Fibroblast of lung (primary cell): ENCODE data around the gene IL17REL. TPM values are rescaled to one million over a fixed set of nuclear protein-coding genes. Genes with fewer than 3 reads are reported as not detected.

ENCODE experiments used
- DNase-seq, 2 donors: peaks; one replicate each; pipeline versions ENCODE4 v3.0.0 to v3.0.0-alpha.2; 2010; ENCODE audit warnings: low read depth in 2 of 2
- H2AFZ ChIP-seq: 2 replicates; pipeline ENCODE4 v1.5.1; 2012; ENCODE audit warnings: low read length, control low read depth, inconsistent platforms
- H3K27ac ChIP-seq: 2 replicates; pipeline ENCODE4 v1.5.1; 2011; ENCODE audit warnings: low read length, control low read depth; ENCODE audit not compliant: insufficient read depth
- H3K27me3 ChIP-seq: 2 replicates; pipeline ENCODE4 v1.5.1; 2011; ENCODE audit warnings: mild to moderate bottlenecking, low read length; ENCODE audit not compliant: control insufficient read depth, insufficient read depth
- H3K36me3 ChIP-seq: 2 replicates; pipeline ENCODE4 v1.5.1; 2011; ENCODE audit warnings: low read length; ENCODE audit not compliant: control insufficient read depth, insufficient read depth
- H3K4me1 ChIP-seq: 2 replicates; pipeline ENCODE4 v1.5.1; 2011; ENCODE audit warnings: low read length; ENCODE audit not compliant: control insufficient read depth, insufficient read depth; ENCODE audit errors: extremely low read depth
- H3K4me2 ChIP-seq: 2 replicates; pipeline ENCODE4 v1.5.1; 2011; ENCODE audit warnings: low read length, control low read depth; ENCODE audit not compliant: insufficient read depth; ENCODE audit errors: extremely low read depth
- H3K4me3 ChIP-seq, 4 experiments: fragments of 200-600 bp in 1 of 4; sonication (generic) in 1 of 4; replicated peaks in 1 of 4; 2 replicates each; pipeline ENCODE4 v1.5.1; 2011 to 2016; ENCODE audit warnings: low read length in 4 of 4, low read depth in 3 of 4, mild to moderate bottlenecking in 3 of 4, control low read depth in 2 of 4, inconsistent platforms in 1 of 4, mixed read lengths in 1 of 4; ENCODE audit not compliant: insufficient read depth in 1 of 4; ENCODE audit errors: control extremely low read depth in 1 of 4
- H3K79me2 ChIP-seq: 2 replicates; pipeline ENCODE4 v1.5.1; 2012; ENCODE audit warnings: mild to moderate bottlenecking, low read length, inconsistent platforms; ENCODE audit not compliant: control insufficient read depth, insufficient read depth
- H3K9ac ChIP-seq: 2 replicates; pipeline ENCODE4 v1.5.1; 2011; ENCODE audit warnings: mild to moderate bottlenecking, low read length, control low read depth; ENCODE audit not compliant: insufficient read depth
- H3K9me3 ChIP-seq: 2 replicates; pipeline ENCODE4 v1.5.1; 2012; ENCODE audit warnings: low read depth, low read length; ENCODE audit not compliant: control insufficient read depth, insufficient read depth
- H4K20me1 ChIP-seq: 2 replicates; pipeline ENCODE4 v1.5.1; 2011; ENCODE audit warnings: low read length; ENCODE audit not compliant: control insufficient read depth, insufficient read depth; ENCODE audit errors: extremely low read depth
- EZH2 ChIP-seq: IDR thresholded peaks from 2 replicates; pipeline ENCODE4 v1.5.1; 2012; ENCODE audit warnings: low read length, control low read depth, mild to moderate bottlenecking; ENCODE audit errors: missing control alignments
- polyA plus RNA-seq, 2 donors: library from polyadenylated mRNA; depleted of rRNA in 1 of 2; stranded (reverse) in 1 of 2; unstranded in 1 of 2; fragments of >200 nt; gene quantifications; 2 replicates each; pipeline ENCODE4 v1.2.1, GENCODE V29; 2011 to 2012; ENCODE audit warnings: missing spikeins in 1 of 2
- total RNA-seq: library from RNA; depleted of rRNA; stranded (reverse); fragments of >200 nt; gene quantifications from 2 replicates; pipeline ENCODE4 v1.2.1, GENCODE V29; 2014
- TF ChIP-seq, protein P1 (sequence below), 2 donors: IDR thresholded peaks in 1 of 2; conservative IDR thresholded peaks in 1 of 2; 1 replicate in 1 of 2; 2 replicates in 1 of 2; pipeline ENCODE4 v1.5.1; 2011 to 2012; ENCODE audit warnings: low read length in 2 of 2, control low read depth in 1 of 2, inconsistent platforms in 1 of 2, low read depth in 1 of 2, mild to moderate bottlenecking in 1 of 2

The IL17REL gene
- total and polyA plus RNA-seq, 2 donors (not counting 1 experiment from before 2014, with no cell fraction given), result under 0.01 TPM; not detected in 1

DNA sequence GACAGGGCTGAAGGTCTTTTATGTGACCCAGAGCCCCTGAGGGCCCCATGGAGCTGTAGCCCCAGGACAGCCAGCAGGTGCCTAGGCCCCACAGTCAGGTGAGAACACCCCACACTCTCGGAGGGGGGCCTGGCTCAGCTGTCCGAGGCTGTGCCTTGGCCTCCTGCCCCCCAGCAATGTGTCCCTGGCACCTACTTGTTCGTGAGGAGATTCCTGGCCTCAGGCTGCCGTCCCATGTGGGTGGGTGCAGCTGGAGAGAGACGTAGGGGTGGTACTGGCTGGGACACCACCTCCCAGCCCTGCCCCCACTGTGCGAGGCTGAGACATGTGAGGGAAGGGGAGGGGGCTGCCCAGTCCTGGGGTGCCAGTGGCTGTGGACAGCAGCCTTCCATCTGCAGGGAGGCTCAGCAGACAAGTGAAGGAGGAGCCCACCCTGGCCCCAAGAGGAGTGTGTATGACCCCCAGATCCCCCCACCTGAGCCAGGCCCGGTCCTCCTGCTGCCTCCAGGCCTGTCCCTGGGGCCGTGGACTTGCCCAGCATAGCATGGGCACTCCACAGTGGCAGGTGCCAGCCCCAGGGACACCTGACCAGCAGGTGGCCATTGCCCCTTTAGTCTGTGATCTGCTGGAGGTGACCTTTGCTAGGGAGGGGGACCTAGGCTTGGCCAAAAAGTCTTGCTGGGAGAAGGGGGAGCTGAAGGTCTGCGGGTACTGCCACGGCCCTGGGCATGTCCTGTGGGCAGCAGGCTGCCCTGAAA lies 17.0 kb downstream of the IL17REL start:
- TF ChIP-seq, protein P1, sequence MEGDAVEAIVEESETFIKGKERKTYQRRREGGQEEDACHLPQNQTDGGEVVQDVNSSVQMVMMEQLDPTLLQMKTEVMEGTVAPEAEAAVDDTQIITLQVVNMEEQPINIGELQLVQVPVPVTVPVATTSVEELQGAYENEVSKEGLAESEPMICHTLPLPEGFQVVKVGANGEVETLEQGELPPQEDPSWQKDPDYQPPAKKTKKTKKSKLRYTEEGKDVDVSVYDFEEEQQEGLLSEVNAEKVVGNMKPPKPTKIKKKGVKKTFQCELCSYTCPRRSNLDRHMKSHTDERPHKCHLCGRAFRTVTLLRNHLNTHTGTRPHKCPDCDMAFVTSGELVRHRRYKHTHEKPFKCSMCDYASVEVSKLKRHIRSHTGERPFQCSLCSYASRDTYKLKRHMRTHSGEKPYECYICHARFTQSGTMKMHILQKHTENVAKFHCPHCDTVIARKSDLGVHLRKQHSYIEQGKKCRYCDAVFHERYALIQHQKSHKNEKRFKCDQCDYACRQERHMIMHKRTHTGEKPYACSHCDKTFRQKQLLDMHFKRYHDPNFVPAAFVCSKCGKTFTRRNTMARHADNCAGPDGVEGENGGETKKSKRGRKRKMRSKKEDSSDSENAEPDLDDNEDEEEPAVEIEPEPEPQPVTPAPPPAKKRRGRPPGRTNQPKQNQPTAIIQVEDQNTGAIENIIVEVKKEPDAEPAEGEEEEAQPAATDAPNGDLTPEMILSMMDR (conservative IDR thresholded peaks at IDR 0.05 in 1 of 2, IDR thresholded peaks at IDR 0.05 in 1 of 2; ENCODE audit: low read depth in 1 of 2, low read length in 2 of 2), result no peak
- Histone ChIP-seq H3K4me2 (no peak overlapping the region), H3K4me1 (no peaks in the 10 kb centered on the region), H3K27me3 (no peaks in the 10 kb centered on the region), H4K20me1 (no peaks in the 10 kb centered on the region), H3K9ac (no peak overlapping the region), H2AFZ (no peak overlapping the region), H3K4me3 (no peak overlapping the region), H3K9me3 (no peaks in the 10 kb centered on the region), H3K27ac (no peak overlapping the region), H3K36me3 (no peaks in the 10 kb centered on the region), H3K79me2 (no peaks in the 10 kb centered on the region)
- DNase-seq, result no peak

DNA sequence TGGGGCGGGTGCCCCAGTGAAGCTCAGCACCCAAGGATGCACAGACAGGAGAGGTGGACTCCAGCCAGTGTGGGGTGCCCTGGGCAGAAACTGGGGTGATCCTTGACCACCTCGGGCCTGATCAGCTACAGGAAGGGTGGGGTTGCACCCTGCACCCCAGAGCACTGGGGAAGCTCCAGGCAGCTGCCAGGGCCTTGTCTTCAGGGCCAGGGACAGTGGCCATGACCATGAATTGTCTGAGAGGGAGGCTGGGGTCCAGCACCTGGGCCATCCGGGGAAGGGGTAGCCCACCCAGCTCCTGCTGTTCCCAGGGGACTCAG lies 17.6 kb downstream of the IL17REL start:
- Histone ChIP-seq H3K9me3 (no peaks in the 10 kb centered on the region), H3K36me3 (no peaks in the 10 kb centered on the region), H4K20me1 (no peaks in the 10 kb centered on the region), H2AFZ (no peak overlapping the region), H3K79me2 (no peaks in the 10 kb centered on the region), H3K27ac (no peak overlapping the region), H3K4me1 (no peaks in the 10 kb centered on the region), H3K9ac (no peak overlapping the region), H3K4me2 (no peak overlapping the region), H3K27me3 (no peaks in the 10 kb centered on the region), H3K4me3 (no peak overlapping the region)
- no peak for DNase-seq
- TF ChIP-seq, protein P1 (conservative IDR thresholded peaks at IDR 0.05 in 1 of 2, IDR thresholded peaks at IDR 0.05 in 1 of 2; ENCODE audit: low read depth in 1 of 2, low read length in 2 of 2), result no peak
- TF ChIP-seq EZH2, result no peak

DNA sequence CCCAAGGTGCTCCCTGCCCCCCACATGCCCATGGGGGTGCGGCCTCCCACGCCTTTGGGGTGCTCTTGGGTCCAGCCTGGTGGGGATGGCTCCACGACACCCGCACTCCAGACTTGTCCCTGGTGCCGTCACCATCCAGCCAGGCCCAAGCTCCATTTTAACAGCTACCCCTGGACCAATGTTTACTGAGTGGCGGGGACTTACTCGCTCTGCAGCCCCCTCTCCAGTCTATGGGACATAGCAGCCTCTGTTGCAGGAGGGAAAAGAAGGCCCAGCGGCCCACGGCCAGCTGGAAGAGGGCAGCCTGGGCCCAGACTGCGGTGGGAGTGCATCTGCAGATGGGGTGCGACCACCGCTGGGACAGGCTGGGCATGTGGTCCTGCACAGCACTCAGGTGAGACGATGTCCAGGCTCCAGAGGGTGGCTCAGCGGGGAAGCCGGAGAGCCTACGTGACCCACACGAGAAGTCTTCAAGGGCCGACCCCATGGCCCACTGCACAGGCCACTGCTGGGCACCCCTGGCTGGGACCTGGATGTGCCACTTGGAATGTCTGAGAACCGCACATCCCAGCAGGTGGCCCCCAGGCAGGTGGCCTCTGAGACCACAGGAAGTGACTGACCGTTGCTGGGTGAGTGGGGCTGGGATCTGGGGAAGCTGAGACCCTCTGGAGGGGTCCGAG lies 18.1 kb downstream of the IL17REL start:
- Histone ChIP-seq H3K36me3 (no peaks in the 10 kb centered on the region), H3K79me2 (no peaks in the 10 kb centered on the region), H3K9me3 (no peaks in the 10 kb centered on the region), H4K20me1 (no peaks in the 10 kb centered on the region), H3K27me3 (no peaks in the 10 kb centered on the region), H3K27ac (no peak overlapping the region), H3K4me1 (no peaks in the 10 kb centered on the region), H3K4me3 (no peak overlapping the region), H3K9ac (no peak overlapping the region), H3K4me2 (no peak overlapping the region), H2AFZ (no peak overlapping the region)
- TF ChIP-seq EZH2, result no peak
- TF ChIP-seq, protein P1 (conservative IDR thresholded peaks at IDR 0.05 in 1 of 2, IDR thresholded peaks at IDR 0.05 in 1 of 2; ENCODE audit: low read depth in 1 of 2, low read length in 2 of 2), result no peak
- no peak for DNase-seq
